ENCODE measurements around the gene CCDC197.

CCDC197 gene

DNA sequence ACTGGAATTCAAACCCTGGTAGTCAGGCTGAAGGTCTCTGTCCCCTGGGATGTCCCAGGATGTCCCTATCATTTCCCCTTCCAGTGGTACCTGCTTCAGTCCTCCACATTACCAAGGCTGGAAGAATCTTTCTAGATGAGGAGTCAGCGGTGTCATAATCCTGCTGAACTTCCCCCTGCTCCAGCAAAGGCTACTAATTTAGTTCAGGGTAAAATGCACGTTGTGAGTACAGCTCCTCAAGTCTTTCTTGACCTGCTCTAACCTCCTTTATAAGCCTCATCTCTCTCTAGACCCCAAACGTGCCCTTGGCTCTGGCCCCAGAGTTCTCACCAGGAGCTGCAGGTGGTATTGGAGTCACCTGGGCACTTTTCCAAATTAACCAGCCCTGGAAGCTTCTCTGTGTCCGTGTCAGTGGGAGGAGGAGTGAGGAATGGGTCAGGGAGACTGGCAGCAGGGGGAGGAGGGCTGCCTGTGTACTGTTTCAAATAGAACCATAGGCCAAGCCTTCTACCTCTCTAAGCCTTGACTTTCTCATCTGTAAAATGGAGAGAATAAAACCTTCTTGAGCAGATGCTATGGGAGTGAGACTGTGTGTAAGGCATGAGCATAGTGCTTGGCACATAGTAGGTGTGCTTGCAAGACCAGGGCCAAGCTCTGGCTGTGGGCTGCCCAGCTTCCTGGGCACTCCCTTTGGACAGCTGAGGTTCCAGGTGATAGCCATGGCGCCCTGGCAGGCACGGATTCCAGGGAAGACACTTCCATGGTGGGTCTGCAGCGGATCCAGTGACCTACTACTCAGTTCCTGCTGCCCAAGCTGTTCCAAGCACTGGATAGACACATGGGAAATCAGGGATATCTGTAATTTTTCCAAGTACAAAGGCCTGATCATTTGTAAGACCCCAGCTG lies 45.2 kb upstream of the CCDC197 start:
- Histone ChIP-seq H3K9me3 (ENCODE audit: control insufficient read depth, insufficient read depth, low read depth, low read length) (no peaks in the 10 kb centered on the region), H3K4me3 (ENCODE audit: low read depth, low read length) (no peak overlapping the region), H3K36me3 (ENCODE audit: control insufficient read depth in 2 of 2, insufficient read depth in 1 of 2, low read length in 2 of 2) (no peaks in the 10 kb centered on the region), H3K4me1 (ENCODE audit: control insufficient read depth, insufficient read depth, low read length) (no peaks in the 10 kb centered on the region), H3K27ac (ENCODE audit: extremely low read depth, low read depth, low read length) (no peak overlapping the region)
- POLR2A ChIA-PET: no interaction called here
- TF ChIP-seq ZNF548 (tag by site-specific recombination; IDR thresholded peaks at IDR 0.05) (no peak), ZNF114 (tag by site-specific recombination; IDR thresholded peaks at IDR 0.05) (no peak), ZBTB20 (tag by site-specific recombination; IDR thresholded peaks at IDR 0.05) (no peak), GLIS1 (tag by site-specific recombination; IDR thresholded peaks at IDR 0.05) (peak; percentile 51), RBAK (tag by site-specific recombination; IDR thresholded peaks at IDR 0.05) (no peak)
- TF ChIP-seq, protein P1, sequence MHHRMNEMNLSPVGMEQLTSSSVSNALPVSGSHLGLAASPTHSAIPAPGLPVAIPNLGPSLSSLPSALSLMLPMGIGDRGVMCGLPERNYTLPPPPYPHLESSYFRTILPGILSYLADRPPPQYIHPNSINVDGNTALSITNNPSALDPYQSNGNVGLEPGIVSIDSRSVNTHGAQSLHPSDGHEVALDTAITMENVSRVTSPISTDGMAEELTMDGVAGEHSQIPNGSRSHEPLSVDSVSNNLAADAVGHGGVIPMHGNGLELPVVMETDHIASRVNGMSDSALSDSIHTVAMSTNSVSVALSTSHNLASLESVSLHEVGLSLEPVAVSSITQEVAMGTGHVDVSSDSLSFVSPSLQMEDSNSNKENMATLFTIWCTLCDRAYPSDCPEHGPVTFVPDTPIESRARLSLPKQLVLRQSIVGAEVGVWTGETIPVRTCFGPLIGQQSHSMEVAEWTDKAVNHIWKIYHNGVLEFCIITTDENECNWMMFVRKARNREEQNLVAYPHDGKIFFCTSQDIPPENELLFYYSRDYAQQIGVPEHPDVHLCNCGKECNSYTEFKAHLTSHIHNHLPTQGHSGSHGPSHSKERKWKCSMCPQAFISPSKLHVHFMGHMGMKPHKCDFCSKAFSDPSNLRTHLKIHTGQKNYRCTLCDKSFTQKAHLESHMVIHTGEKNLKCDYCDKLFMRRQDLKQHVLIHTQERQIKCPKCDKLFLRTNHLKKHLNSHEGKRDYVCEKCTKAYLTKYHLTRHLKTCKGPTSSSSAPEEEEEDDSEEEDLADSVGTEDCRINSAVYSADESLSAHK (tag by site-specific recombination; IDR thresholded peaks at IDR 0.05): no peak
- TF ChIP-seq, protein P2, sequence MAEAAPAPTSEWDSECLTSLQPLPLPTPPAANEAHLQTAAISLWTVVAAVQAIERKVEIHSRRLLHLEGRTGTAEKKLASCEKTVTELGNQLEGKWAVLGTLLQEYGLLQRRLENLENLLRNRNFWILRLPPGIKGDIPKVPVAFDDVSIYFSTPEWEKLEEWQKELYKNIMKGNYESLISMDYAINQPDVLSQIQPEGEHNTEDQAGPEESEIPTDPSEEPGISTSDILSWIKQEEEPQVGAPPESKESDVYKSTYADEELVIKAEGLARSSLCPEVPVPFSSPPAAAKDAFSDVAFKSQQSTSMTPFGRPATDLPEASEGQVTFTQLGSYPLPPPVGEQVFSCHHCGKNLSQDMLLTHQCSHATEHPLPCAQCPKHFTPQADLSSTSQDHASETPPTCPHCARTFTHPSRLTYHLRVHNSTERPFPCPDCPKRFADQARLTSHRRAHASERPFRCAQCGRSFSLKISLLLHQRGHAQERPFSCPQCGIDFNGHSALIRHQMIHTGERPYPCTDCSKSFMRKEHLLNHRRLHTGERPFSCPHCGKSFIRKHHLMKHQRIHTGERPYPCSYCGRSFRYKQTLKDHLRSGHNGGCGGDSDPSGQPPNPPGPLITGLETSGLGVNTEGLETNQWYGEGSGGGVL (tag by site-specific recombination; IDR thresholded peaks at IDR 0.05): no peak
- CTCF ChIA-PET: interaction anchor here (0.6 to 1.7 kb wide), 6 partner anchors 9 to 229 kb away, joined by 3 to 15 read pairs (median 4); no protein-coding TSS in a partner anchor

- Histone ChIP-seq H3K27ac (ENCODE audit: extremely low read depth, low read depth, low read length) (no peak overlapping the region), H3K4me3 (ENCODE audit: low read depth, low read length) (no peak overlapping the region), H3K36me3 (ENCODE audit: control insufficient read depth in 2 of 2, insufficient read depth in 1 of 2, low read length in 2 of 2) (no peaks in the 10 kb centered on the region), H3K9me3 (ENCODE audit: control insufficient read depth, insufficient read depth, low read depth, low read length) (no peaks in the 10 kb centered on the region), H3K4me1 (ENCODE audit: control insufficient read depth, insufficient read depth, low read length) (no peaks in the 10 kb centered on the region)
- ChIA-PET CTCF (interaction anchor here (1.2 to 1.7 kb wide), 2 partner anchors 13 to 228 kb away, joined by 3 to 15 read pairs; no protein-coding TSS in a partner anchor), POLR2A (no interaction called here)
- peak; percentile 58 for TF ChIP-seq GLIS1 (tag by site-specific recombination; IDR thresholded peaks at IDR 0.05)
- TF ChIP-seq GLIS2 (tag by site-specific recombination; IDR thresholded peaks at IDR 0.05): 0 out of 2 replicates have a peak, but pooled peaks have one; percentile 7
- TF ChIP-seq ZNF16 (tag by site-specific recombination; IDR thresholded peaks at IDR 0.05; ENCODE audit: low read depth): no peak
- TF ChIP-seq ZIC2 (tag by site-specific recombination; IDR thresholded peaks at IDR 0.05): peak; percentile 68
- TF ChIP-seq ZNF776 (tag by site-specific recombination; IDR thresholded peaks at IDR 0.05; ENCODE audit: borderline replicate concordance): no peak
- 0 out of 2 replicates have a peak, but pooled peaks have one; percentile 7 for TF ChIP-seq ZFHX2 (tag by site-specific recombination; conservative IDR thresholded peaks at IDR 0.05)
These were observed 44.3 kb upstream of the CCDC197 start for GRCh38 chr14:93952829-93953228.

DNA sequence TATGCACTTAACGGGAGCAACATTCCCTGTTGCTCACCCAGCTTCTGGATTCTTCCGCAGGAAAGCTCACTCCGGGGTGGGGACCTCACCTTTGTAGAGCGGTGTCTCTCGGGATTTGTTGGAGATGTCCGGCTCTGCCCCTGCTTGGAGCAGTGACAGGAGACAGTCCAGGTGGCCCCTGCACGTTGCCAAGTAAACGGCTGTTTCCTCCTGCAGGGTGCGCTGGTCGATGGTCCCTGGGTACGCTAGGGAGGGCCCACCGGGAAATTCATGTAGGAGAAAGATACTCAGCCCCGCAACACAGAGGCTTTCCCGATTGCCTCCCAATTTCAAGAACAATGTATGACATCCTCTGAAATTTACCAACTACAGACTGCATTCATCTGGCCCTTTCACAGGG lies 43.8 kb upstream of the CCDC197 start:
- Histone ChIP-seq H3K27ac (ENCODE audit: extremely low read depth, low read depth, low read length) (no peak overlapping the region), H3K4me3 (ENCODE audit: low read depth, low read length) (no peak overlapping the region), H3K4me1 (ENCODE audit: control insufficient read depth, insufficient read depth, low read length) (no peaks in the 10 kb centered on the region), H3K36me3 (ENCODE audit: control insufficient read depth in 2 of 2, insufficient read depth in 1 of 2, low read length in 2 of 2) (no peaks in the 10 kb centered on the region), H3K9me3 (ENCODE audit: control insufficient read depth, insufficient read depth, low read depth, low read length) (no peaks in the 10 kb centered on the region)
- TF ChIP-seq ZNF600 (tag by site-specific recombination; IDR thresholded peaks at IDR 0.05) (no peak), GLIS2 (tag by site-specific recombination; IDR thresholded peaks at IDR 0.05) (0 out of 2 replicates have a peak, but pooled peaks have one; percentile 7)
- ChIA-PET CTCF (interaction anchor here (0.7 to 1.7 kb wide), 3 partner anchors 11 to 227 kb away, joined by 3 to 15 read pairs (median 4); no protein-coding TSS in a partner anchor), POLR2A (no interaction called here)
